K562 (cell line): ENCODE measurements around the gene PSMD2. TPM values are rescaled to one million over a fixed set of nuclear protein-coding genes. Genes with fewer than 3 reads are reported as not detected.

ENCODE experiments used
- BACH1 ChIP-seq: fragments of 200-800 bp; sonication (Bioruptor generic); IDR thresholded peaks from 2 replicates; pipeline ENCODE4 v1.6.1; 2016; ENCODE audit warnings: missing genetic modification characterization, missing compliant biosample characterization
- CAMTA2 ChIP-seq: fragments of 250-450 bp; sonication (Bioruptor Pico); conservative IDR thresholded peaks from 2 replicates; pipeline ENCODE4 v1.5.1; 2022
- CGGBP1 ChIP-seq: fragments of 250-450 bp; sonication (Bioruptor Pico); IDR thresholded peaks from 2 replicates; pipeline ENCODE4 v1.9.0; 2021; ENCODE audit warnings: mild to moderate bottlenecking
- CHD2 ChIP-seq: IDR thresholded peaks from 2 replicates; pipeline ENCODE4 v1.6.1; 2011; ENCODE audit warnings: low read depth, low read length
- FOXJ3 ChIP-seq: sonication (generic); formaldehyde crosslinking; IDR thresholded peaks from 2 replicates; pipeline ENCODE4 v1.4.0; 2020; ENCODE audit warnings: mild to moderate bottlenecking, missing genetic modification reagents
- FOXK2 ChIP-seq, 2 experiments: fragments of 450-650 bp; IDR thresholded peaks in 1 of 2; conservative IDR thresholded peaks in 1 of 2; 2 replicates each; pipeline ENCODE4 v1.6.1; 2016; ENCODE audit warnings: low read depth in 2 of 2, mild to moderate bottlenecking in 1 of 2
- GABPB1 ChIP-seq: sonication (generic); formaldehyde crosslinking; IDR thresholded peaks from 2 replicates; pipeline ENCODE4 v1.8.0; 2022; ENCODE audit warnings: mild to moderate bottlenecking, missing genetic modification reagents
- GMEB1 ChIP-seq: fragments of 250-450 bp; sonication (Bioruptor Pico); IDR thresholded peaks from 2 replicates; pipeline ENCODE4 v1.4.0; 2020; ENCODE audit warnings: mild to moderate bottlenecking
- KLF10 ChIP-seq: fragments of 250-450 bp; sonication (Bioruptor Pico); IDR thresholded peaks from 2 replicates; pipeline ENCODE4 v1.6.1; 2021; ENCODE audit warnings: matching md5 sums
- MAFK ChIP-seq: IDR thresholded peaks from 2 replicates; pipeline ENCODE4 v1.6.1; 2011; ENCODE audit warnings: low read length, improper control_type of control experiment
- MXI1 ChIP-seq: IDR thresholded peaks from 2 replicates; pipeline ENCODE4 v1.6.1; 2011; ENCODE audit warnings: low read depth, mild to moderate bottlenecking, improper control_type of control experiment, low read length
- PCBP2 ChIP-seq: fragments of 200-400 bp; formaldehyde crosslinking; IDR thresholded peaks from 2 replicates; pipeline ENCODE4 v1.6.1; 2018; ENCODE audit warnings: low read length, low read depth, mild to moderate bottlenecking, moderate library complexity; ENCODE audit not compliant: poor library complexity, severe bottlenecking
- POLR2H ChIP-seq: IDR thresholded peaks from 2 replicates; pipeline ENCODE4 v1.6.1; 2016; ENCODE audit warnings: missing genetic modification characterization, low read depth, mild to moderate bottlenecking, control low read depth, missing compliant biosample characterization, moderate library complexity
- RBFOX2 ChIP-seq: fragments of 200-400 bp; formaldehyde crosslinking; IDR thresholded peaks from 2 replicates; pipeline ENCODE4 v1.6.1; 2017; ENCODE audit warnings: low read depth, mild to moderate bottlenecking, low read length, moderate library complexity
- RCOR1 ChIP-seq, 2 experiments: IDR thresholded peaks; 2 replicates each; pipeline ENCODE4 v1.6.1; 2012; ENCODE audit warnings: low read depth in 2 of 2, low read length in 2 of 2, borderline replicate concordance in 1 of 2, improper control_type of control experiment in 1 of 2
- STAT6 ChIP-seq: sonication (generic); formaldehyde crosslinking; IDR thresholded peaks from 2 replicates; pipeline ENCODE4 v1.8.1; 2023; ENCODE audit warnings: mild to moderate bottlenecking, missing genetic modification reagents
- TCF3 ChIP-seq: sonication (generic); formaldehyde crosslinking; IDR thresholded peaks from 2 replicates; pipeline ENCODE4 v1.4.0; 2020; ENCODE audit warnings: mild to moderate bottlenecking, missing genetic modification reagents
- TRIM28 ChIP-seq: fragments of 450-650 bp; IDR thresholded peaks from 2 replicates; pipeline ENCODE4 v1.6.1; 2017
- XRCC4 ChIP-seq: IDR thresholded peaks from one replicate; pipeline ENCODE4 v1.6.1; 2011; ENCODE audit not compliant: insufficient read depth, insufficient read length; ENCODE audit errors: extremely low read depth
- ZBTB2 ChIP-seq: fragments of 450-650 bp; IDR thresholded peaks from 2 replicates; pipeline ENCODE4 v1.6.1; 2016; ENCODE audit warnings: antibody characterized with exemption
- ZNF146 ChIP-seq: IDR thresholded peaks from one replicate; pipeline ENCODE4 v1.6.1; 2018; ENCODE audit warnings: missing compliant biosample characterization; ENCODE audit not compliant: unreplicated experiment
- ZNF23 ChIP-seq: fragments of 250-450 bp; sonication (Bioruptor Pico); IDR thresholded peaks from 2 replicates; pipeline ENCODE4 v1.4.0; 2020; ENCODE audit warnings: mild to moderate bottlenecking
- ZNF316 ChIP-seq: fragments of 450-650 bp; IDR thresholded peaks from 2 replicates; pipeline ENCODE4 v1.6.1; 2016
- ZNF695 ChIP-seq: fragments of 450-650 bp; formaldehyde crosslinking; IDR thresholded peaks from 2 replicates; pipeline ENCODE4 v1.4.0; 2020; ENCODE audit warnings: mild to moderate bottlenecking, moderate library complexity
- ZZZ3 ChIP-seq: fragments of 450-650 bp; IDR thresholded peaks from 2 replicates; pipeline ENCODE4 v1.6.1; 2016; ENCODE audit warnings: antibody characterized with exemption, mild to moderate bottlenecking, moderate library complexity
- polyA plus RNA-seq, 8 experiments: library from polyadenylated mRNA; depleted of rRNA in 4 of 8; stranded (reverse) in 5 of 8; unstranded in 3 of 8; fragments of >200 nt; fragmentation: Nextera tagmentation in 2 of 8; fragmentation: Illumina TruSeq in 1 of 8; extraction: Ambion mirVana in 2 of 8; extraction: Trizol in 1 of 8; gene quantifications; 2 replicates each; pipeline versions ENCODE4 v1.2.1 to v1.2.3, GENCODE V29; 2011 to 2014; ENCODE audit warnings: inconsistent platforms in 1 of 8, missing spikeins in 1 of 8
- total RNA-seq, 7 experiments: library from RNA; depleted of rRNA in 6 of 7; stranded (reverse); fragments of >200 nt in 6 of 7; fragmentation: Illumina TruSeq in 2 of 7; extraction: Trizol in 2 of 7; gene quantifications; 2 replicates each; pipeline versions ENCODE4 v1.2.1 to v1.2.3, GENCODE V29; 2011 to 2021; ENCODE audit warnings: low replicate concordance in 1 of 7

The PSMD2 gene
- total and polyA plus RNA-seq, 9 of the 15 experiments (the other 6 are each of a cell fraction or from before 2014, with no cell fraction given), result 152 to 484 (median 295) TPM

- TF ChIP-seq RBFOX2, result no peak
- no peak for TF ChIP-seq GABPB1 (CRISPR knock-in tag)
- no peak for TF ChIP-seq POLR2H (tag)
- TF ChIP-seq ZZZ3, result no peak
- peak in 1 of 2 experiments; percentile 29; a peak in 1 of 4 replicates for TF ChIP-seq FOXK2 (conservative IDR thresholded peaks at IDR 0.05 in 1 of 2, IDR thresholded peaks at IDR 0.05 in 1 of 2; ENCODE audit: low read depth in 2 of 2)
- TF ChIP-seq ZNF146 (CRISPR knock-in tag), result no peak
- TF ChIP-seq RCOR1 (IDR thresholded peaks at IDR 0.05; ENCODE audit: borderline replicate concordance in 1 of 2, low read depth in 2 of 2, low read length in 2 of 2), result peak in 1 of 2 experiments; percentile 42; a peak in 1 of 4 replicates
- TF ChIP-seq BACH1 (tag), result peak; percentile 79
- TF ChIP-seq CGGBP1 (CRISPR knock-in tag), result no peak
- no peak for TF ChIP-seq KLF10 (CRISPR knock-in tag)
- TF ChIP-seq MXI1, result no peak
- no peak for TF ChIP-seq XRCC4
- TF ChIP-seq CAMTA2 (CRISPR knock-in tag), result 0 out of 2 replicates have a peak, but pooled peaks have one; percentile 45
- TF ChIP-seq TRIM28, result no peak
- peak; percentile 51; the same call in 1 of the 2 replicates for TF ChIP-seq TCF3
- TF ChIP-seq ZBTB2, result no peak
- TF ChIP-seq ZNF695, result no peak
- peak; percentile 100 for TF ChIP-seq ZNF316
- TF ChIP-seq GMEB1 (CRISPR knock-in tag), result no peak
- TF ChIP-seq CHD2, result no peak
- TF ChIP-seq FOXJ3 (CRISPR knock-in tag), result no peak
- TF ChIP-seq STAT6, result no peak
- TF ChIP-seq MAFK, result peak; percentile 98
- TF ChIP-seq ZNF23, result no peak
- TF ChIP-seq PCBP2, result no peak
Measured at GRCh38 chr3:184347321-184348056, 48.4 kb downstream of the PSMD2 start (continued).
